SK-N-SH (cell line): ENCODE measurements around the gene OR4E1. TPM values are rescaled to one million over a fixed set of nuclear protein-coding genes. Genes with fewer than 3 reads are reported as not detected.

Experiments used
- CTCF ChIA-PET: fragments of 300-600, 350-600 bp; formaldehyde crosslinking; extraction: SDS; loops from one replicate; lab custom pipeline; 2021; lab: Yijun Ruan, JAX
- POLR2A ChIA-PET: fragments of 350-600 bp; sonication (Branson Sonifier 250); formaldehyde crosslinking; extraction: SDS; loops from one replicate; lab custom pipeline; 2020; ENCODE audit warnings: antibody characterized with exemption, inconsistent platforms; lab: Yijun Ruan, JAX
- DNase-seq: peaks from one replicate; pipeline ENCODE4 v3.0.0; 2012
- H2AFZ ChIP-seq: fragments of 200-600 bp; sonication (generic); 2 replicates; pipeline ENCODE4 v1.8.1; 2016; ENCODE audit warnings: antibody characterized with exemption, mild to moderate bottlenecking, low read depth
- H3F3A ChIP-seq: fragments of 200-600 bp; sonication (generic); replicated peaks from 2 replicates; pipeline ENCODE3; 2016; ENCODE audit warnings: antibody characterized with exemption, mild to moderate bottlenecking; ENCODE audit not compliant: insufficient read depth
- H3K27ac ChIP-seq, 2 experiments: fragments of 200-500 bp in 1 of 2; fragments of 200-600 bp in 1 of 2; sonication (Bioruptor generic) in 1 of 2; sonication (generic), shearing (Covaris generic) in 1 of 2; 2 replicates each; pipeline versions ENCODE4 v1.5.1 to v1.6.1; 2014 to 2016; ENCODE audit warnings: low read depth in 2 of 2, inconsistent platforms in 1 of 2, low read length in 1 of 2, mild to moderate bottlenecking in 1 of 2, mixed read lengths in 1 of 2
- H3K27me3 ChIP-seq: fragments of 200-600 bp; sonication (generic), shearing (Covaris generic); 2 replicates; pipeline ENCODE4 v1.6.1; 2016; ENCODE audit warnings: mixed run types; ENCODE audit not compliant: insufficient read depth
- H3K36me3 ChIP-seq, 2 experiments: fragments of 200-500 bp in 1 of 2; fragments of 200-600 bp in 1 of 2; sonication (Bioruptor generic) in 1 of 2; sonication (generic) in 1 of 2; replicated peaks in 1 of 2; 2 replicates each; pipeline versions ENCODE3 to v1.5.1; 2014 to 2016; ENCODE audit warnings: low read length in 1 of 2, mild to moderate bottlenecking in 1 of 2; ENCODE audit not compliant: insufficient read depth in 2 of 2, control insufficient read depth in 1 of 2
- H3K4me1 ChIP-seq, 2 experiments: fragments of 200-500 bp in 1 of 2; fragments of 200-600 bp in 1 of 2; sonication (Bioruptor generic) in 1 of 2; sonication (generic), shearing (Covaris generic) in 1 of 2; 2 replicates each; pipeline versions ENCODE4 v1.5.1 to v1.6.1; 2014 to 2016; ENCODE audit warnings: low read depth in 1 of 2, low read length in 1 of 2, mixed run types in 1 of 2; ENCODE audit not compliant: insufficient read depth in 2 of 2, control insufficient read depth in 1 of 2
- H3K4me2 ChIP-seq: fragments of 200-600 bp; sonication (generic), shearing (Covaris generic); 2 replicates; pipeline ENCODE4 v1.6.1; 2017; ENCODE audit warnings: mixed run types
- H3K4me3 ChIP-seq, 2 experiments: fragments of 200-500 bp in 1 of 2; fragments of 200-600 bp in 1 of 2; sonication (Bioruptor generic) in 1 of 2; sonication (generic), shearing (Covaris generic) in 1 of 2; 2 replicates each; pipeline versions ENCODE4 v1.5.1 to v1.8.1; 2014 to 2016; ENCODE audit warnings: low read depth in 2 of 2, inconsistent platforms in 1 of 2, low read length in 1 of 2, mild to moderate bottlenecking in 1 of 2, mixed read lengths in 1 of 2, moderate library complexity in 1 of 2
- H3K79me2 ChIP-seq: fragments of 200-600 bp; sonication (generic); 2 replicates; pipeline ENCODE4 v1.8.1; 2017; ENCODE audit warnings: mild to moderate bottlenecking; ENCODE audit not compliant: insufficient read depth
- H3K9ac ChIP-seq: fragments of 200-600 bp; sonication (generic); 2 replicates; pipeline ENCODE4 v1.6.1; 2017; ENCODE audit warnings: mixed run types
- H3K9me2 ChIP-seq: fragments of 200-600 bp; sonication (generic); 2 replicates; pipeline ENCODE4 v1.6.1; 2017; ENCODE audit warnings: mixed run types
- H3K9me3 ChIP-seq: fragments of 200-600 bp; sonication (generic); 2 replicates; pipeline ENCODE4 v1.6.1; 2017; ENCODE audit warnings: mixed run types, mild to moderate bottlenecking, moderate library complexity
- H4K20me1 ChIP-seq: fragments of 200-600 bp; sonication (generic); 2 replicates; pipeline ENCODE4 v1.6.1; 2017; ENCODE audit warnings: mild to moderate bottlenecking, mixed run types; ENCODE audit not compliant: insufficient read depth
- CHD2 ChIP-seq: fragments of 150-350 bp; IDR thresholded peaks from 2 replicates; pipeline ENCODE4 v1.6.1; 2018; ENCODE audit warnings: low read length; ENCODE audit not compliant: partially characterized antibody
- CTCF ChIP-seq: fragments of 200-600 bp; sonication (generic); IDR thresholded peaks from 2 replicates; pipeline ENCODE4 v1.6.1; 2017; ENCODE audit warnings: antibody characterized with exemption, mild to moderate bottlenecking, moderate library complexity
- FOSL2 ChIP-seq: IDR thresholded peaks from 2 replicates; pipeline ENCODE4 v1.4.0; 2012; ENCODE audit warnings: low read depth, mild to moderate bottlenecking, moderate library complexity, borderline replicate concordance
- GABPA ChIP-seq: IDR thresholded peaks from 2 replicates; pipeline ENCODE4 v1.4.0; 2012; ENCODE audit warnings: low read depth, mild to moderate bottlenecking
- GATA2 ChIP-seq: sonication (generic); formaldehyde crosslinking; IDR thresholded peaks from 2 replicates; pipeline ENCODE4 v1.5.0; 2020; ENCODE audit warnings: mild to moderate bottlenecking, missing genetic modification reagents
- IRF3 ChIP-seq: fragments of 150-350 bp; IDR thresholded peaks from 2 replicates; pipeline ENCODE4 v1.6.1; 2016; ENCODE audit warnings: mild to moderate bottlenecking, low read depth, low read length
- MAX ChIP-seq: IDR thresholded peaks from 2 replicates; pipeline ENCODE4 v1.4.0; 2012; ENCODE audit warnings: low read depth
- MEF2A ChIP-seq: IDR thresholded peaks from 2 replicates; pipeline ENCODE4 v1.4.0; 2012; ENCODE audit warnings: low read depth, borderline replicate concordance
- RCOR1 ChIP-seq: fragments of 150-350 bp; IDR thresholded peaks from 2 replicates; pipeline ENCODE4 v1.6.1; 2017; ENCODE audit warnings: antibody characterized with exemption, low read length
- REST ChIP-seq: IDR thresholded peaks from 2 replicates; pipeline ENCODE4 v1.6.1; 2012; ENCODE audit warnings: mild to moderate bottlenecking, low read depth, low read length, moderate library complexity
- SIN3A ChIP-seq: IDR thresholded peaks from 2 replicates; pipeline ENCODE4 v1.6.1; 2012; ENCODE audit warnings: low read depth, mild to moderate bottlenecking, low read length, moderate library complexity, borderline replicate concordance
- TAF1 ChIP-seq: IDR thresholded peaks from 2 replicates; pipeline ENCODE4 v1.6.1; 2012; ENCODE audit warnings: low read depth, mild to moderate bottlenecking, low read length, moderate library complexity, borderline replicate concordance
- USF2 ChIP-seq: fragments of 150-350 bp; IDR thresholded peaks from 2 replicates; pipeline ENCODE4 v1.6.1; 2017; ENCODE audit warnings: antibody characterized with exemption, low read length, low read depth, borderline replicate concordance
- WGBS: methylation state at CpG from one replicate; pipeline ENCODE4 v1.1.6; 2017; ENCODE audit warnings: low lambda C conversion rate; 5-methylcytosine and 5-hydroxymethylcytosine counted together
- polyA plus RNA-seq, 3 experiments: library from polyadenylated mRNA; depleted of rRNA; stranded (reverse); fragments of >200 nt; gene quantifications; 2 replicates each; pipeline ENCODE4 v1.2.3, GENCODE V29; 2012

The OR4E1 gene
- polyA plus RNA-seq, 1 of the 3 experiments (the other 2 are of a cell fraction) = not detected

GRCh38 chr14:21643407-21643806 is 30.2 kb downstream of the OR4E1 start:
- 2% methylated on average over 5 of the region's 5 CpGs for WGBS
- H2AFZ ChIP-seq = no peak overlapping the region
- DNase-seq = no peak
- POLR2A ChIA-PET = no interaction called here
- no peaks in the 10 kb centered on the region for H3K4me1 ChIP-seq
- H3K27me3 ChIP-seq = peaks cover 35% of the 10 kb centered on the region
- no peaks in the 10 kb centered on the region for H3K9me3 ChIP-seq
- H3F3A ChIP-seq = no peaks in the 10 kb centered on the region
- H3K4me2 ChIP-seq = no peak overlapping the region
- no peaks in the 10 kb centered on the region for H3K9me2 ChIP-seq
- H3K79me2 ChIP-seq = no peaks in the 10 kb centered on the region
- no peak overlapping the region for H3K9ac ChIP-seq
- H4K20me1 ChIP-seq = no peaks in the 10 kb centered on the region
- H3K4me3 ChIP-seq = no peak overlapping the region
- CTCF ChIA-PET = interaction anchor here (1.4 kb wide), 1 partner anchor 68 kb away, joined by 4 read pairs; no protein-coding TSS in a partner anchor
- TF ChIP-seq GATA2 (CRISPR knock-in tag) (no peak), MAX (no peak), TAF1 (no peak), RCOR1 (no peak), SIN3A (no peak), FOSL2 (no peak), CTCF (no peak), USF2 (no peak), GABPA (no peak), REST (no peak), IRF3 (no peak), CHD2 (no peak), MEF2A (no peak)
- no peaks in the 10 kb centered on the region for H3K36me3 ChIP-seq
- no peak overlapping the region for H3K27ac ChIP-seq
